GM23338 (cell line): ENCODE measurements around the gene ZNF366. TPM values are rescaled to one million over a fixed set of nuclear protein-coding genes. Genes with fewer than 3 reads are reported as not detected.

Experiments
- ATAC-seq: fragments of 200-7000 bp; cut with Tn5 transposase; 3 replicates; pipeline ENCODE4 v1.9.1; 2020
- DNase-seq: peaks from one replicate; pipeline ENCODE4 v3.0.0-alpha.2; 2015; ENCODE audit warnings: low spot score
- H2AFZ ChIP-seq: fragments of 200-600 bp; sonication (generic); 2 replicates; pipeline ENCODE4 v1.8.0; 2016; ENCODE audit warnings: antibody characterized with exemption, mild to moderate bottlenecking, moderate library complexity
- H3F3A ChIP-seq: fragments of 200-600 bp; sonication (generic); replicated peaks from 2 replicates; pipeline ENCODE4 v1.8.0; 2017; ENCODE audit warnings: antibody characterized with exemption, mixed run types, low read depth
- H3K27ac ChIP-seq: fragments of 200-600 bp; sonication (generic); 2 replicates; pipeline ENCODE4 v1.6.1; 2016; ENCODE audit warnings: low read depth
- H3K27me3 ChIP-seq: fragments of 200-600 bp; sonication (generic); 2 replicates; pipeline ENCODE4 v1.8.0; 2016; ENCODE audit warnings: mild to moderate bottlenecking, mixed run types, moderate library complexity; ENCODE audit not compliant: insufficient read depth
- H3K36me3 ChIP-seq: fragments of 200-600 bp; sonication (generic); 2 replicates; pipeline ENCODE4 v1.8.0; 2016; ENCODE audit warnings: mild to moderate bottlenecking; ENCODE audit not compliant: insufficient read depth
- H3K4me1 ChIP-seq: fragments of 200-600 bp; sonication (generic); 2 replicates; pipeline ENCODE4 v1.8.0; 2016; ENCODE audit warnings: mild to moderate bottlenecking, moderate library complexity; ENCODE audit not compliant: insufficient read depth
- H3K4me2 ChIP-seq: fragments of 200-600 bp; sonication (generic); 2 replicates; pipeline ENCODE4 v1.7.1; 2017; ENCODE audit warnings: mixed run types
- H3K4me3 ChIP-seq: fragments of 200-600 bp; sonication (generic); 2 replicates; pipeline ENCODE4 v1.6.1; 2016; ENCODE audit warnings: mixed run types
- H3K79me2 ChIP-seq: fragments of 200-600 bp; sonication (generic); replicated peaks from 2 replicates; pipeline ENCODE4 v1.8.0; 2017; ENCODE audit warnings: mild to moderate bottlenecking; ENCODE audit not compliant: insufficient read depth
- H3K9me2 ChIP-seq: fragments of 200-600 bp; sonication (generic); 2 replicates; pipeline ENCODE4 v1.8.0; 2017; ENCODE audit not compliant: insufficient read depth
- H4K20me1 ChIP-seq: fragments of 200-600 bp; sonication (generic); replicated peaks from 2 replicates; pipeline ENCODE4 v1.8.0; 2017; ENCODE audit warnings: mild to moderate bottlenecking; ENCODE audit not compliant: insufficient read depth
- H3K27ac Mint-ChIP-seq: 2 replicates; pipeline ENCODE4 v1.8.0; 2020; ENCODE audit warnings: inconsistent platforms, mild to moderate bottlenecking, moderate library complexity, mixed read lengths
- H3K27me3 Mint-ChIP-seq: 3 replicates; pipeline ENCODE4 v1.8.0; 2022; ENCODE audit warnings: low read depth, mild to moderate bottlenecking, moderate library complexity, mixed read lengths, inconsistent platforms; ENCODE audit not compliant: insufficient read depth, poor library complexity
- H3K36me3 Mint-ChIP-seq: 3 replicates; pipeline ENCODE4 v1.8.0; 2021; ENCODE audit warnings: low read depth, mild to moderate bottlenecking, inconsistent platforms, moderate library complexity, mixed read lengths
- H3K4me1 Mint-ChIP-seq: 3 replicates; pipeline ENCODE4 v1.8.0; 2020; ENCODE audit warnings: mild to moderate bottlenecking, inconsistent platforms, mixed read lengths
- H3K4me3 Mint-ChIP-seq: 3 replicates; pipeline ENCODE4 v1.8.0; 2021; ENCODE audit warnings: moderate library complexity, mild to moderate bottlenecking, inconsistent platforms, mixed read lengths
- H3K9me3 Mint-ChIP-seq: 3 replicates; pipeline ENCODE4 v1.8.0; 2020; ENCODE audit warnings: moderate library complexity, mild to moderate bottlenecking, inconsistent platforms, mixed read lengths
- CREB1 ChIP-seq: fragments of 250-450 bp; sonication (Bioruptor Pico); IDR thresholded peaks from 2 replicates; pipeline ENCODE4 v1.5.0; 2020; ENCODE audit warnings: low read depth, mild to moderate bottlenecking, moderate library complexity
- CTCF ChIP-seq, 2 experiments: fragments of 200-600 bp in 1 of 2; sonication (generic) in 1 of 2; conservative IDR thresholded peaks; 2 replicates each; pipeline versions ENCODE4 v1.5.1 to v1.6.1; 2016 to 2017; ENCODE audit warnings: antibody characterized with exemption in 2 of 2, low read depth in 2 of 2, mild to moderate bottlenecking in 2 of 2, moderate library complexity in 1 of 2
- ETS1 ChIP-seq: IDR thresholded peaks from 2 replicates; pipeline ENCODE4 v1.6.1; 2016; ENCODE audit warnings: antibody characterized with exemption
- EZH2 ChIP-seq: fragments of 200-600 bp; sonication (generic); IDR thresholded peaks from one replicate; pipeline ENCODE4 v1.8.0; 2017; ENCODE audit warnings: antibody characterized with exemption, mild to moderate bottlenecking, low read depth; ENCODE audit not compliant: unreplicated experiment
- EZH2phosphoT487 ChIP-seq: fragments of 200-600 bp; sonication (generic); IDR thresholded peaks from one replicate; pipeline ENCODE4 v1.8.1; 2018; ENCODE audit warnings: antibody characterized with exemption; ENCODE audit not compliant: unreplicated experiment
- NANOG ChIP-seq: IDR thresholded peaks from 2 replicates; pipeline ENCODE4 v1.6.1; 2016; ENCODE audit warnings: antibody characterized with exemption, borderline replicate concordance
- POLR2AphosphoS5 ChIP-seq: IDR thresholded peaks from 2 replicates; pipeline ENCODE4 v1.6.1; 2016; ENCODE audit warnings: antibody characterized with exemption, low read depth
- STAT1 ChIP-seq: IDR thresholded peaks from one replicate; pipeline ENCODE4 v1.6.1; 2016; ENCODE audit warnings: antibody characterized with exemption; ENCODE audit not compliant: unreplicated experiment
- ZNF114 ChIP-seq: fragments of 250-450 bp; sonication (Bioruptor Pico); IDR thresholded peaks from 2 replicates; pipeline ENCODE4 v1.5.0; 2020; ENCODE audit warnings: mild to moderate bottlenecking, moderate library complexity
- ZNF331 ChIP-seq: fragments of 250-450 bp; sonication (Bioruptor Pico); IDR thresholded peaks from 2 replicates; pipeline ENCODE4 v1.5.0; 2020; ENCODE audit warnings: low read depth, mild to moderate bottlenecking, moderate library complexity
- polyA plus RNA-seq: library from polyadenylated mRNA; unstranded; fragments of >200 nt; fragmentation: Nextera tagmentation; extraction: Ambion mirVana; gene quantifications from 2 replicates; pipeline ENCODE4 v1.2.1, GENCODE V29; 2016
- total RNA-seq: library from RNA; depleted of rRNA; stranded (reverse); fragments of >200 nt; shearing (Covaris generic); gene quantifications from 2 replicates; pipeline ENCODE4 v1.2.3, GENCODE V29; 2014
- TF ChIP-seq, protein P1 (sequence below): fragments of 250-450 bp; sonication (Bioruptor Pico); IDR thresholded peaks from 2 replicates; pipeline ENCODE4 v1.5.0; 2020; ENCODE audit warnings: mild to moderate bottlenecking, moderate library complexity
- TF ChIP-seq, protein P2 (sequence below): IDR thresholded peaks from one replicate; pipeline ENCODE4 v1.6.1; 2018; ENCODE audit warnings: antibody characterized with exemption; ENCODE audit not compliant: unreplicated experiment

ZNF366 gene
- total and polyA plus RNA-seq, 2 experiments from 2014 or later, result not detected

DNA sequence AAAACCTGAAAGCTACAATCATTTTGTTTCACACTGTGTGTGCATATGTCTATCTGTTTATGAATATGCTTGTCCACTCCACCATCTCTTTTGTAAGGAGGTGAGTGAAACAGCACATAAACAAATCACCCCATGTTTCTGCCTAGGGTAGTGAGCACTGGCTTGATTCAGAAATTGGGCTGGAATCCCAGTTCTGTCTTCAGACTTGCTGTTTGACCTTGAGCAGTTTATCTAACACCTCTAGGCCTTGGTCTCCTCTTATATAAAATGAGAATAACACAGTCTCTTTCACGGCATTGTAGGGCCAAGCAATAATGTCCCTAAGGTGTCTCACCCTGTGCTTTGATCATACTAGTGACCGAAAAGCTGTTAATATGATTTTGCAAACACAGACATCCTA, 61.2 kb downstream of the ZNF366 start:
- Histone ChIP-seq H3K27ac (no peak overlapping the region), H3F3A (no peaks in the 10 kb centered on the region), H3K9me2 (peaks cover 9% of the 10 kb centered on the region), H3K4me2 (no peak overlapping the region), H4K20me1 (no peaks in the 10 kb centered on the region), H3K79me2 (no peaks in the 10 kb centered on the region), H2AFZ (no peak overlapping the region), H3K27me3 (no peaks in the 10 kb centered on the region), H3K4me1 (no peaks in the 10 kb centered on the region), H3K4me3 (no peak overlapping the region), H3K36me3 (no peaks in the 10 kb centered on the region)
- peaks cover 6% of the 10 kb centered on the region for H3K27me3 Mint-ChIP-seq
- no peak overlapping the region for H3K4me3 Mint-ChIP-seq
- TF ChIP-seq EZH2phosphoT487 (no peak), ZNF114 (no peak), ZNF331 (CRISPR knock-in tag) (no peak), POLR2AphosphoS5 (no peak), EZH2 (no peak), ETS1 (no peak), STAT1 (no peak), CREB1 (CRISPR knock-in tag) (no peak), NANOG (no peak), CTCF (conservative IDR thresholded peaks at IDR 0.05; ENCODE audit: low read depth in 2 of 2) (no peak)
- TF ChIP-seq, protein P1, sequence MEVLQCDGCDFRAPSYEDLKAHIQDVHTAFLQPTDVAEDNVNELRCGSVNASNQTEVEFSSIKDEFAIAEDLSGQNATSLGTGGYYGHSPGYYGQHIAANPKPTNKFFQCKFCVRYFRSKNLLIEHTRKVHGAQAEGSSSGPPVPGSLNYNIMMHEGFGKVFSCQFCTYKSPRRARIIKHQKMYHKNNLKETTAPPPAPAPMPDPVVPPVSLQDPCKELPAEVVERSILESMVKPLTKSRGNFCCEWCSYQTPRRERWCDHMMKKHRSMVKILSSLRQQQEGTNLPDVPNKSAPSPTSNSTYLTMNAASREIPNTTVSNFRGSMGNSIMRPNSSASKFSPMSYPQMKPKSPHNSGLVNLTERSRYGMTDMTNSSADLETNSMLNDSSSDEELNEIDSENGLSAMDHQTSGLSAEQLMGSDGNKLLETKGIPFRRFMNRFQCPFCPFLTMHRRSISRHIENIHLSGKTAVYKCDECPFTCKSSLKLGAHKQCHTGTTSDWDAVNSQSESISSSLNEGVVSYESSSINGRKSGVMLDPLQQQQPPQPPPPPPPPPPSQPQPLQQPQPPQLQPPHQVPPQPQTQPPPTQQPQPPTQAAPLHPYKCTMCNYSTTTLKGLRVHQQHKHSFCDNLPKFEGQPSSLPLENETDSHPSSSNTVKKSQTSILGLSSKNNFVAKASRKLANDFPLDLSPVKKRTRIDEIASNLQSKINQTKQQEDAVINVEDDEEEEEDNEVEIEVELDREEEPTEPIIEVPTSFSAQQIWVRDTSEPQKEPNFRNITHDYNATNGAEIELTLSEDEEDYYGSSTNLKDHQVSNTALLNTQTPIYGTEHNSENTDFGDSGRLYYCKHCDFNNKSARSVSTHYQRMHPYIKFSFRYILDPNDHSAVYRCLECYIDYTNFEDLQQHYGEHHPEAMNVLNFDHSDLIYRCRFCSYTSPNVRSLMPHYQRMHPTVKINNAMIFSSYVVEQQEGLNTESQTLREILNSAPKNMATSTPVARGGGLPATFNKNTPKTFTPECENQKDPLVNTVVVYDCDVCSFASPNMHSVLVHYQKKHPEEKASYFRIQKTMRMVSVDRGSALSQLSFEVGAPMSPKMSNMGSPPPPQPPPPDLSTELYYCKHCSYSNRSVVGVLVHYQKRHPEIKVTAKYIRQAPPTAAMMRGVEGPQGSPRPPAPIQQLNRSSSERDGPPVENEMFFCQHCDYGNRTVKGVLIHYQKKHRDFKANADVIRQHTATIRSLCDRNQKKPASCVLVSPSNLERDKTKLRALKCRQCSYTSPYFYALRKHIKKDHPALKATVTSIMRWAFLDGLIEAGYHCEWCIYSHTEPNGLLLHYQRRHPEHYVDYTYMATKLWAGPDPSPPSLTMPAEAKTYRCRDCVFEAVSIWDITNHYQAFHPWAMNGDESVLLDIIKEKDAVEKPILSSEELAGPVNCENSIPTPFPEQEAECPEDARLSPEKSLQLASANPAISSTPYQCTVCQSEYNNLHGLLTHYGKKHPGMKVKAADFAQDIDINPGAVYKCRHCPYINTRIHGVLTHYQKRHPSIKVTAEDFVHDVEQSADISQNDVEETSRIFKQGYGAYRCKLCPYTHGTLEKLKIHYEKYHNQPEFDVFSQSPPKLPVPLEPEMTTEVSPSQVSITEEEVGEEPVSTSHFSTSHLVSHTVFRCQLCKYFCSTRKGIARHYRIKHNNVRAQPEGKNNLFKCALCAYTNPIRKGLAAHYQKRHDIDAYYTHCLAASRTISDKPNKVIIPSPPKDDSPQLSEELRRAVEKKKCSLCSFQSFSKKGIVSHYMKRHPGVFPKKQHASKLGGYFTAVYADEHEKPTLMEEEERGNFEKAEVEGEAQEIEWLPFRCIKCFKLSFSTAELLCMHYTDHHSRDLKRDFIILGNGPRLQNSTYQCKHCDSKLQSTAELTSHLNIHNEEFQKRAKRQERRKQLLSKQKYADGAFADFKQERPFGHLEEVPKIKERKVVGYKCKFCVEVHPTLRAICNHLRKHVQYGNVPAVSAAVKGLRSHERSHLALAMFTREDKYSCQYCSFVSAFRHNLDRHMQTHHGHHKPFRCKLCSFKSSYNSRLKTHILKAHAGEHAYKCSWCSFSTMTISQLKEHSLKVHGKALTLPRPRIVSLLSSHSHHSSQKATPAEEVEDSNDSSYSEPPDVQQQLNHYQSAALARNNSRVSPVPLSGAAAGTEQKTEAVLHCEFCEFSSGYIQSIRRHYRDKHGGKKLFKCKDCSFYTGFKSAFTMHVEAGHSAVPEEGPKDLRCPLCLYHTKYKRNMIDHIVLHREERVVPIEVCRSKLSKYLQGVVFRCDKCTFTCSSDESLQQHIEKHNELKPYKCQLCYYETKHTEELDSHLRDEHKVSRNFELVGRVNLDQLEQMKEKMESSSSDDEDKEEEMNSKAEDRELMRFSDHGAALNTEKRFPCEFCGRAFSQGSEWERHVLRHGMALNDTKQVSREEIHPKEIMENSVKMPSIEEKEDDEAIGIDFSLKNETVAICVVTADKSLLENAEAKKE (CRISPR knock-in tag), result no peak
- TF ChIP-seq, protein P2, sequence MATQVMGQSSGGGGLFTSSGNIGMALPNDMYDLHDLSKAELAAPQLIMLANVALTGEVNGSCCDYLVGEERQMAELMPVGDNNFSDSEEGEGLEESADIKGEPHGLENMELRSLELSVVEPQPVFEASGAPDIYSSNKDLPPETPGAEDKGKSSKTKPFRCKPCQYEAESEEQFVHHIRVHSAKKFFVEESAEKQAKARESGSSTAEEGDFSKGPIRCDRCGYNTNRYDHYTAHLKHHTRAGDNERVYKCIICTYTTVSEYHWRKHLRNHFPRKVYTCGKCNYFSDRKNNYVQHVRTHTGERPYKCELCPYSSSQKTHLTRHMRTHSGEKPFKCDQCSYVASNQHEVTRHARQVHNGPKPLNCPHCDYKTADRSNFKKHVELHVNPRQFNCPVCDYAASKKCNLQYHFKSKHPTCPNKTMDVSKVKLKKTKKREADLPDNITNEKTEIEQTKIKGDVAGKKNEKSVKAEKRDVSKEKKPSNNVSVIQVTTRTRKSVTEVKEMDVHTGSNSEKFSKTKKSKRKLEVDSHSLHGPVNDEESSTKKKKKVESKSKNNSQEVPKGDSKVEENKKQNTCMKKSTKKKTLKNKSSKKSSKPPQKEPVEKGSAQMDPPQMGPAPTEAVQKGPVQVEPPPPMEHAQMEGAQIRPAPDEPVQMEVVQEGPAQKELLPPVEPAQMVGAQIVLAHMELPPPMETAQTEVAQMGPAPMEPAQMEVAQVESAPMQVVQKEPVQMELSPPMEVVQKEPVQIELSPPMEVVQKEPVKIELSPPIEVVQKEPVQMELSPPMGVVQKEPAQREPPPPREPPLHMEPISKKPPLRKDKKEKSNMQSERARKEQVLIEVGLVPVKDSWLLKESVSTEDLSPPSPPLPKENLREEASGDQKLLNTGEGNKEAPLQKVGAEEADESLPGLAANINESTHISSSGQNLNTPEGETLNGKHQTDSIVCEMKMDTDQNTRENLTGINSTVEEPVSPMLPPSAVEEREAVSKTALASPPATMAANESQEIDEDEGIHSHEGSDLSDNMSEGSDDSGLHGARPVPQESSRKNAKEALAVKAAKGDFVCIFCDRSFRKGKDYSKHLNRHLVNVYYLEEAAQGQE, result no peak
- ATAC-seq (no peak), DNase-seq (no peak)
- H3K27ac Mint-ChIP-seq, result no peak overlapping the region
- H3K4me1 Mint-ChIP-seq, result peaks cover 4% of the 10 kb centered on the region; the same call in 2 of the 3 replicates
- no peaks in the 10 kb centered on the region for H3K36me3 Mint-ChIP-seq
- H3K9me3 Mint-ChIP-seq, result no peaks in the 10 kb centered on the region
